ENCODE data around the gene RDM1. TPM values are rescaled to one million over a fixed set of nuclear protein-coding genes. Genes with fewer than 3 reads are reported as not detected.

RDM1 gene
- total and polyA plus RNA-seq, 2 donors (not counting 1 experiment from before 2014, with no cell fraction given): 0.48 to 0.83 TPM

- Histone ChIP-seq H3K4me2 (ENCODE audit: extremely low read depth, insufficient read depth, low read length) (no peak overlapping the region), H3K4me1 (ENCODE audit: control insufficient read depth, extremely low read depth, insufficient read depth, low read length) (no peaks in the 10 kb centered on the region), H3K27ac (ENCODE audit: insufficient read depth, low read length) (no peak overlapping the region), H3K9ac (ENCODE audit: insufficient read depth, low read length) (no peak overlapping the region), H4K20me1 (ENCODE audit: control insufficient read depth, extremely low read depth, insufficient read depth, low read length) (no peaks in the 10 kb centered on the region), H3K27me3 (ENCODE audit: control insufficient read depth, insufficient read depth, low read length) (no peaks in the 10 kb centered on the region), H2AFZ (ENCODE audit: low read length) (no peak overlapping the region), H3K4me3 (replicated peaks in 1 of 4; ENCODE audit: control extremely low read depth in 1 of 4, insufficient read depth in 1 of 4, low read depth in 3 of 4, low read length in 4 of 4) (no peak overlapping the region), H3K9me3 (ENCODE audit: control insufficient read depth, insufficient read depth, low read depth, low read length) (no peaks in the 10 kb centered on the region), H3K36me3 (ENCODE audit: control insufficient read depth, insufficient read depth, low read length) (no peaks in the 10 kb centered on the region), H3K79me2 (ENCODE audit: control insufficient read depth, insufficient read depth, low read length) (no peaks in the 10 kb centered on the region)
- TF ChIP-seq, protein P1, sequence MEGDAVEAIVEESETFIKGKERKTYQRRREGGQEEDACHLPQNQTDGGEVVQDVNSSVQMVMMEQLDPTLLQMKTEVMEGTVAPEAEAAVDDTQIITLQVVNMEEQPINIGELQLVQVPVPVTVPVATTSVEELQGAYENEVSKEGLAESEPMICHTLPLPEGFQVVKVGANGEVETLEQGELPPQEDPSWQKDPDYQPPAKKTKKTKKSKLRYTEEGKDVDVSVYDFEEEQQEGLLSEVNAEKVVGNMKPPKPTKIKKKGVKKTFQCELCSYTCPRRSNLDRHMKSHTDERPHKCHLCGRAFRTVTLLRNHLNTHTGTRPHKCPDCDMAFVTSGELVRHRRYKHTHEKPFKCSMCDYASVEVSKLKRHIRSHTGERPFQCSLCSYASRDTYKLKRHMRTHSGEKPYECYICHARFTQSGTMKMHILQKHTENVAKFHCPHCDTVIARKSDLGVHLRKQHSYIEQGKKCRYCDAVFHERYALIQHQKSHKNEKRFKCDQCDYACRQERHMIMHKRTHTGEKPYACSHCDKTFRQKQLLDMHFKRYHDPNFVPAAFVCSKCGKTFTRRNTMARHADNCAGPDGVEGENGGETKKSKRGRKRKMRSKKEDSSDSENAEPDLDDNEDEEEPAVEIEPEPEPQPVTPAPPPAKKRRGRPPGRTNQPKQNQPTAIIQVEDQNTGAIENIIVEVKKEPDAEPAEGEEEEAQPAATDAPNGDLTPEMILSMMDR (conservative IDR thresholded peaks at IDR 0.05 in 1 of 2, IDR thresholded peaks at IDR 0.05 in 1 of 2; ENCODE audit: low read depth in 1 of 2, low read length in 2 of 2): no peak
- TF ChIP-seq EZH2 (IDR thresholded peaks at IDR 0.05; ENCODE audit: low read length, missing control alignments): no peak
- no peak for DNase-seq (ENCODE audit: low read depth in 2 of 2)
Measured at GRCh38 chr17:35914354-35914753, 16.2 kb downstream of the RDM1 start.

DNA sequence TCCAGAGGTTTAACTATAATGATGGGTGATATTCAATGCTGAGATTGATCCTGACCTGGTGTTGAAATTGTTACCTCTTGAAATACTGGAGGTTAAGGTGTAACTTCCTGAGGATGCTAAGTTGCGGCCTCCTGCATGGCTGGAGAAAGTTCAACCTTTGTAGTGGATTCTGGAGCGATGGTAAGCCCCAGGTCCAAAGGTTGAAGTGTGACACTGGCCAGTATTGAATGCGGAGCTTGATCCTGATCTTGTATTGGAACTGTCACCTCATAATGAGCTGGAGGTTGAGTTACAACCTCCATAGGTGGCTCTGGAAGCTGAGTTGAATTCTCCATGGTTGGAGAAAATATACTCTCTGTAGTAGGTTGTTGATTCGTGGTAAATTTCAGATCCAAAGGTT is 17.0 kb downstream of the RDM1 start:
- H3K4me1 ChIP-seq (ENCODE audit: control insufficient read depth, extremely low read depth, insufficient read depth, low read length): no peaks in the 10 kb centered on the region
- H3K79me2 ChIP-seq (ENCODE audit: control insufficient read depth, insufficient read depth, low read length): no peaks in the 10 kb centered on the region
- H3K4me2 ChIP-seq (ENCODE audit: extremely low read depth, insufficient read depth, low read length): no peak overlapping the region
- no peak for TF ChIP-seq EZH2 (IDR thresholded peaks at IDR 0.05; ENCODE audit: low read length, missing control alignments)
- TF ChIP-seq, protein P1 (conservative IDR thresholded peaks at IDR 0.05 in 1 of 2, IDR thresholded peaks at IDR 0.05 in 1 of 2; ENCODE audit: low read depth in 1 of 2, low read length in 2 of 2): no peak
- no peaks in the 10 kb centered on the region for H4K20me1 ChIP-seq (ENCODE audit: control insufficient read depth, extremely low read depth, insufficient read depth, low read length)
- no peak overlapping the region for H2AFZ ChIP-seq (ENCODE audit: low read length)
- DNase-seq (ENCODE audit: low read depth in 2 of 2): no peak
- H3K4me3 ChIP-seq (replicated peaks in 1 of 4; ENCODE audit: control extremely low read depth in 1 of 4, insufficient read depth in 1 of 4, low read depth in 3 of 4, low read length in 4 of 4): no peak overlapping the region
- H3K9ac ChIP-seq (ENCODE audit: insufficient read depth, low read length): no peak overlapping the region
- H3K27ac ChIP-seq (ENCODE audit: insufficient read depth, low read length): no peak overlapping the region
- H3K27me3 ChIP-seq (ENCODE audit: control insufficient read depth, insufficient read depth, low read length): no peaks in the 10 kb centered on the region
- no peaks in the 10 kb centered on the region for H3K9me3 ChIP-seq (ENCODE audit: control insufficient read depth, insufficient read depth, low read depth, low read length)
- no peaks in the 10 kb centered on the region for H3K36me3 ChIP-seq (ENCODE audit: control insufficient read depth, insufficient read depth, low read length)

DNA sequence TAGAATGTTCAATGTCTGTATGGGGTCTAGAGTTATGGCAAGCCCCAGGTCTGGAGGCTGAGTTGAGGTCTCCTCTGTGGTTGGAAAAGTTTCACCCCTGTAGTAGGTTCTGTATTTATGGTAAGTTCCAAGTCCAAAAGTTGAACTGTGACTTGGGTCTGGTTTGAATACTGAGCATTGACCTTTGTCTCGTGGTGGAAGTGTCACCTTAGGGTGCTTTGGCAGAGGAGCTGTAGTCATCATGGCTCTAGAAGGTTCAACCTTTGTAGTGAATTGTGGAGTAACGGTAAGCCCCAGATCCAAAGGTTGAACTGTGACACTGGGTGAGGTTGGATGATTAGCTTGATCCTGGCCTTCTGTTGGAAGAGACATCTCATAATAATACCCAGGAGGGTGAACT is 17.6 kb downstream of the RDM1 start:
- Histone ChIP-seq H4K20me1 (ENCODE audit: control insufficient read depth, extremely low read depth, insufficient read depth, low read length) (no peaks in the 10 kb centered on the region), H3K27ac (ENCODE audit: insufficient read depth, low read length) (no peak overlapping the region), H3K9ac (ENCODE audit: insufficient read depth, low read length) (no peak overlapping the region), H3K36me3 (ENCODE audit: control insufficient read depth, insufficient read depth, low read length) (no peaks in the 10 kb centered on the region), H3K4me2 (ENCODE audit: extremely low read depth, insufficient read depth, low read length) (no peak overlapping the region), H3K4me3 (replicated peaks in 1 of 4; ENCODE audit: control extremely low read depth in 1 of 4, insufficient read depth in 1 of 4, low read depth in 3 of 4, low read length in 4 of 4) (no peak overlapping the region), H3K9me3 (ENCODE audit: control insufficient read depth, insufficient read depth, low read depth, low read length) (no peaks in the 10 kb centered on the region), H2AFZ (ENCODE audit: low read length) (no peak overlapping the region), H3K4me1 (ENCODE audit: control insufficient read depth, extremely low read depth, insufficient read depth, low read length) (no peaks in the 10 kb centered on the region), H3K79me2 (ENCODE audit: control insufficient read depth, insufficient read depth, low read length) (no peaks in the 10 kb centered on the region), H3K27me3 (ENCODE audit: control insufficient read depth, insufficient read depth, low read length) (no peaks in the 10 kb centered on the region)
- DNase-seq (ENCODE audit: low read depth in 2 of 2): no peak
- TF ChIP-seq EZH2 (IDR thresholded peaks at IDR 0.05; ENCODE audit: low read length, missing control alignments): no peak
- TF ChIP-seq, protein P1 (conservative IDR thresholded peaks at IDR 0.05 in 1 of 2, IDR thresholded peaks at IDR 0.05 in 1 of 2; ENCODE audit: low read depth in 1 of 2, low read length in 2 of 2): no peak

Data from fibroblast of lung (primary cell).